PC-9 (cell line): ENCODE data around the gene FCER2. TPM values are rescaled to one million over a fixed set of nuclear protein-coding genes. Genes with fewer than 3 reads are reported as not detected.

ENCODE experiments used
- BruUV-seq: library from RNA; stranded (reverse); fragments of 400-500 nt; replicated peaks from 2 replicates; lab custom pipeline; 2021; lab: Mats Ljungman, UMichigan
- CTCF ChIA-PET: fragments of 300-600 bp; sonication (Branson Sonifier 250); formaldehyde crosslinking; loops from one replicate; lab custom pipeline; 2022; ENCODE audit warnings: antibody characterized with exemption; lab: Charles Lee
- POLR2A ChIA-PET: fragments of 300-600 bp; sonication (Branson Sonifier 250); formaldehyde crosslinking; loops from one replicate; lab custom pipeline; 2022; ENCODE audit warnings: antibody characterized with exemption; ENCODE audit not compliant: unreplicated experiment; lab: Charles Lee
- DNase-seq, 2 experiments: peaks; one replicate each; pipeline versions ENCODE4 v3.0.0 to v3.0.0-alpha.2; 2015 to 2022; ENCODE audit warnings: mixed read lengths in 1 of 2
- H2AFZ ChIP-seq: fragments of 200-600 bp; sonication (generic); 2 replicates; pipeline ENCODE4 v1.8.1; 2017; ENCODE audit warnings: antibody characterized with exemption
- H3F3A ChIP-seq: fragments of 200-600 bp; sonication (generic); 2 replicates; pipeline ENCODE4 v1.8.1; 2017; ENCODE audit warnings: antibody characterized with exemption, mild to moderate bottlenecking, low read depth; ENCODE audit not compliant: insufficient read depth
- H3K27ac ChIP-seq: fragments of 200-600 bp; sonication (generic); 2 replicates; pipeline ENCODE4 v1.6.1; 2016; ENCODE audit warnings: mixed run types
- H3K27me3 ChIP-seq: fragments of 200-600 bp; sonication (generic); 2 replicates; pipeline ENCODE4 v1.6.1; 2016; ENCODE audit warnings: low read depth, mixed run types; ENCODE audit not compliant: insufficient read depth
- H3K36me3 ChIP-seq: fragments of 200-600 bp; sonication (generic); 2 replicates; pipeline ENCODE4 v1.6.1; 2016; ENCODE audit warnings: low read depth, mixed run types
- H3K4me1 ChIP-seq: fragments of 200-600 bp; sonication (generic); replicated peaks from 2 replicates; pipeline ENCODE4 v1.6.1; 2016; ENCODE audit warnings: mixed run types; ENCODE audit not compliant: insufficient read depth
- H3K4me2 ChIP-seq: fragments of 200-600 bp; sonication (generic); 2 replicates; pipeline ENCODE4 v1.6.1; 2017; ENCODE audit warnings: mixed run types
- H3K4me3 ChIP-seq: fragments of 200-600 bp; sonication (generic); 2 replicates; pipeline ENCODE4 v1.6.1; 2016; ENCODE audit warnings: mixed run types
- H3K79me2 ChIP-seq: fragments of 200-600 bp; sonication (generic); 2 replicates; pipeline ENCODE4 v1.6.1; 2017; ENCODE audit warnings: low read depth, mixed run types
- H3K9me2 ChIP-seq: fragments of 200-600 bp; sonication (generic); 2 replicates; pipeline ENCODE4 v1.8.1; 2017; ENCODE audit warnings: mild to moderate bottlenecking; ENCODE audit not compliant: insufficient read depth
- H3K9me3 ChIP-seq: fragments of 200-600 bp; sonication (generic); 2 replicates; pipeline ENCODE4 v1.8.1; 2016; ENCODE audit warnings: low read depth; ENCODE audit not compliant: insufficient read depth
- H4K20me1 ChIP-seq: fragments of 200-600 bp; sonication (generic); 2 replicates; pipeline ENCODE4 v1.8.1; 2017; ENCODE audit not compliant: insufficient read depth
- CTCF ChIP-seq: fragments of 200-600 bp; sonication (generic); conservative IDR thresholded peaks from 2 replicates; pipeline ENCODE4 v1.6.1; 2017; ENCODE audit warnings: mixed run types, antibody characterized with exemption, mild to moderate bottlenecking, moderate library complexity
- EZH2 ChIP-seq: fragments of 200-600 bp; sonication (generic); IDR thresholded peaks from 2 replicates; pipeline ENCODE4 v1.8.0; 2017; ENCODE audit warnings: antibody characterized with exemption, low read depth
- intact Hi-C: fragments of 100-400 bp; cut with micrococcal nuclease; formaldehyde crosslinking; loops from one replicate; pipeline ENCODE4 v1.10.0; 2022; ENCODE audit not compliant: unreplicated experiment
- total RNA-seq: library from RNA; stranded (reverse); gene quantifications from 2 replicates; pipeline ENCODE4 v1.2.3, GENCODE V29; 2021

The FCER2 gene
- total RNA-seq, 1 experiment from 2014 or later = not detected

GRCh38 chr19:7650148-7650547 lies 51.8 kb downstream of the FCER2 start:
- Histone ChIP-seq H4K20me1 (no peaks in the 10 kb centered on the region), H3F3A (peaks cover 28% of the 10 kb centered on the region), H3K27ac (no peak overlapping the region), H3K9me3 (no peaks in the 10 kb centered on the region), H3K4me3 (no peak overlapping the region), H3K9me2 (no peaks in the 10 kb centered on the region), H3K4me2 (no peak overlapping the region), H3K79me2 (no peaks in the 10 kb centered on the region), H3K27me3 (no peaks in the 10 kb centered on the region), H3K4me1 (peaks cover 26% of the 10 kb centered on the region), H2AFZ (no peak overlapping the region), H3K36me3 (no peaks in the 10 kb centered on the region)
- CTCF ChIA-PET = no interaction called here
- POLR2A ChIA-PET = no interaction called here
- no TSS peak for BruUV-seq
- intact Hi-C loops = no loop called here
- TF ChIP-seq CTCF (no peak), EZH2 (no peak)
- DNase-seq = no peak

- ChIA-PET POLR2A (interaction anchor here (0.6 kb wide), 1 partner anchor 55 kb away, joined by 5 read pairs; no protein-coding TSS in a partner anchor), CTCF (no interaction called here)
- H3K9me3 ChIP-seq = no peaks in the 10 kb centered on the region
- TF ChIP-seq CTCF = no peak
- TF ChIP-seq EZH2 = no peak
- no peak overlapping the region for H3K4me2 ChIP-seq
- peaks cover 13% of the 10 kb centered on the region for H3K4me1 ChIP-seq
- no peak overlapping the region for H2AFZ ChIP-seq
- no peaks in the 10 kb centered on the region for H3K9me2 ChIP-seq
- peaks cover 26% of the 10 kb centered on the region for H3F3A ChIP-seq
- H4K20me1 ChIP-seq = no peaks in the 10 kb centered on the region
- no peak overlapping the region for H3K27ac ChIP-seq
- no peak for DNase-seq
- BruUV-seq = no TSS peak
- no peak overlapping the region for H3K4me3 ChIP-seq
- no peaks in the 10 kb centered on the region for H3K79me2 ChIP-seq
- H3K36me3 ChIP-seq = no peaks in the 10 kb centered on the region
- no peaks in the 10 kb centered on the region for H3K27me3 ChIP-seq
- intact Hi-C loops = no loop called here
These were observed 53.5 kb downstream of the FCER2 start for GRCh38 chr19:7648265-7649014.

DNA sequence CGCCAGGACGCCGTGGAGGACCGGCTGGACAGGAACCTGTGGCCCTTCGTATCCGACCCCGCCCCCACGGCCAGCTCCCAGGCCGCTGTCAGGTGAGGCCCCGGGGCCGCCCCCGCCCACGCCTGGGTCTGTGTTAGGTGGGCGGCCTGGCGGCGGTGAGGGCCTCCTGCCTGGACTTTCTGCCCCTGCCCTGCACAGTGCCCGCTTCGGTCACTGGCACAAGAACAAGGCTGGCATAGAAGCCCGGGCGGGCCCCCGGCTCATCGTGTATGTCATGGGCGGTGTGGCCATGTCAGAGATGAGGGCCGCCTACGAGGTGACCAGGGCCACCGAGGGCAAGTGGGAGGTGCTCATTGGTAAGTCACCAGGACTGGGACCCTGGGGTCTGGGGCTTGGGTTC lies 54.8 kb downstream of the FCER2 start:
- CTCF ChIA-PET = no interaction called here
- H3F3A ChIP-seq = peaks cover 22% of the 10 kb centered on the region
- no peaks in the 10 kb centered on the region for H3K79me2 ChIP-seq
- H3K27me3 ChIP-seq = no peaks in the 10 kb centered on the region
- no peak overlapping the region for H3K4me2 ChIP-seq
- no peak overlapping the region for H3K27ac ChIP-seq
- H4K20me1 ChIP-seq = no peaks in the 10 kb centered on the region
- H3K9me2 ChIP-seq = no peaks in the 10 kb centered on the region
- no peak for DNase-seq
- no peak overlapping the region for H3K4me3 ChIP-seq
- BruUV-seq = no TSS peak
- POLR2A ChIA-PET = no interaction called here
- H2AFZ ChIP-seq = no peak overlapping the region
- TF ChIP-seq EZH2 = no peak
- TF ChIP-seq CTCF = no peak
- no peaks in the 10 kb centered on the region for H3K9me3 ChIP-seq
- no peaks in the 10 kb centered on the region for H3K4me1 ChIP-seq
- H3K36me3 ChIP-seq = no peaks in the 10 kb centered on the region
- intact Hi-C loops = no loop called here
